ENCODE results near the gene PMP22. TPM values are rescaled to one million over a fixed set of nuclear protein-coding genes. Genes with fewer than 3 reads are reported as not detected.
A peak's percentile ranks its signal among the peaks of the same experiment; 100 is the strongest.

Gene PMP22
- total and polyA plus RNA-seq, 2 of the 13 experiments (the other 11 are each of a cell fraction or from before 2014, with no cell fraction given): 5.7 to 6.2 TPM

DNA sequence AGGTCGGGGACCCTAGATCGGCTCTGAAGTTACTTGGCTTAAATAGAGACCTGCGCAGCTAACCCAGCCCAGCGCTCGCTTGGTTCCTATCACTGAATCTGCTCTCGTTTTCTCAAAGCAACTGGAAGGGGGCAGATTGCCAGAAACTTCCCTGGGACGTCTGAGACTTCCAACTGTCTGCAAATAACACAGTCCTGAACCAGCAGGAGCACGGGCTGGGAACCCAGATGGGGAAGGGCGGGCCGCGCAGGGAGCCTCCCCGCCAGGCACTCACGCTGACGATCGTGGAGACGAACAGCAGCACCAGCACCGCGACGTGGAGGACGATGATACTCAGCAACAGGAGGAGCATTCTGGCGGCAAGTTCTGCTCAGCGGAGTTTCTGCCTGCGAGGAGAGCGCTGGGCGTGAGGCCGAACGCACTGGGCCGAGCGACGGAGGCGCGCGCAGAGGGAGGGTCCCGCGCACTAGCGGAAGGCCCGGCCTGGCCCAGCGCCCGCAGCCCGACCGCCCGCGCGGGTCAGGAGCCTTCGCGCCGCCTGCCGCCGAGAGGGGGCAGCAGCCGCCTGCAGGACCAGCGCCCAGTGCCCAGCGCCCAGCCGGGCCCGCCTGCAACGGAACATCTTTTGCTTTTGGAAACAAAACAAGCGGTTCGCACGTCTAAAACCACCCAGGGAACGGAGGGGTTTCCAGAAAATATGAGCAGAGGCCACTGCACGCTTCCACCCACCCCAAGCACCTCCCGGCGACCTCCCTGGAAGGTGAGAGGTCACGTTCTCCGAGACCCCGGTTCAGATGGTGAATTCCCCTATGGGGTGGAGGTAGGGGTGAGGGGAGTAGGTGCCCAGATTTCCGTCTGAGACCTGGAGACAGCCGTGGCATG, 4.5 kb downstream of the PMP22 start (continued):
- TF ChIP-seq FOXJ3 (CRISPR knock-in tag; IDR thresholded peaks at IDR 0.05; ENCODE audit: borderline replicate concordance) (no peak), ZNF777 (CRISPR knock-in tag; IDR thresholded peaks at IDR 0.05) (peak; percentile 82), HOXA5 (CRISPR knock-in tag; IDR thresholded peaks at IDR 0.05) (peak; percentile 43; the same call in 1 of the 2 replicates), NRL (CRISPR knock-in tag; IDR thresholded peaks at IDR 0.05; ENCODE audit: borderline replicate concordance) (no peak), ZSCAN31 (CRISPR knock-in tag; IDR thresholded peaks at IDR 0.05; ENCODE audit: low read depth) (no peak; the same call in none of the 2 replicates), ZNF17 (CRISPR knock-in tag; IDR thresholded peaks at IDR 0.05) (no peak), ZNF350 (CRISPR knock-in tag; IDR thresholded peaks at IDR 0.05; ENCODE audit: borderline replicate concordance, low read depth) (0 out of 2 replicates have a peak, but pooled peaks have one; percentile 13), RFX1 (IDR thresholded peaks at IDR 0.05) (no peak), ZNF616 (CRISPR knock-in tag; IDR thresholded peaks at IDR 0.05; ENCODE audit: low read depth) (no peak), ZNF10 (CRISPR knock-in tag; IDR thresholded peaks at IDR 0.05; ENCODE audit: borderline replicate concordance, low read depth) (no peak), PHF20 (CRISPR knock-in tag; IDR thresholded peaks at IDR 0.05) (peak; percentile 51; the same call in 1 of the 2 replicates)
- TF ChIP-seq, protein P1, sequence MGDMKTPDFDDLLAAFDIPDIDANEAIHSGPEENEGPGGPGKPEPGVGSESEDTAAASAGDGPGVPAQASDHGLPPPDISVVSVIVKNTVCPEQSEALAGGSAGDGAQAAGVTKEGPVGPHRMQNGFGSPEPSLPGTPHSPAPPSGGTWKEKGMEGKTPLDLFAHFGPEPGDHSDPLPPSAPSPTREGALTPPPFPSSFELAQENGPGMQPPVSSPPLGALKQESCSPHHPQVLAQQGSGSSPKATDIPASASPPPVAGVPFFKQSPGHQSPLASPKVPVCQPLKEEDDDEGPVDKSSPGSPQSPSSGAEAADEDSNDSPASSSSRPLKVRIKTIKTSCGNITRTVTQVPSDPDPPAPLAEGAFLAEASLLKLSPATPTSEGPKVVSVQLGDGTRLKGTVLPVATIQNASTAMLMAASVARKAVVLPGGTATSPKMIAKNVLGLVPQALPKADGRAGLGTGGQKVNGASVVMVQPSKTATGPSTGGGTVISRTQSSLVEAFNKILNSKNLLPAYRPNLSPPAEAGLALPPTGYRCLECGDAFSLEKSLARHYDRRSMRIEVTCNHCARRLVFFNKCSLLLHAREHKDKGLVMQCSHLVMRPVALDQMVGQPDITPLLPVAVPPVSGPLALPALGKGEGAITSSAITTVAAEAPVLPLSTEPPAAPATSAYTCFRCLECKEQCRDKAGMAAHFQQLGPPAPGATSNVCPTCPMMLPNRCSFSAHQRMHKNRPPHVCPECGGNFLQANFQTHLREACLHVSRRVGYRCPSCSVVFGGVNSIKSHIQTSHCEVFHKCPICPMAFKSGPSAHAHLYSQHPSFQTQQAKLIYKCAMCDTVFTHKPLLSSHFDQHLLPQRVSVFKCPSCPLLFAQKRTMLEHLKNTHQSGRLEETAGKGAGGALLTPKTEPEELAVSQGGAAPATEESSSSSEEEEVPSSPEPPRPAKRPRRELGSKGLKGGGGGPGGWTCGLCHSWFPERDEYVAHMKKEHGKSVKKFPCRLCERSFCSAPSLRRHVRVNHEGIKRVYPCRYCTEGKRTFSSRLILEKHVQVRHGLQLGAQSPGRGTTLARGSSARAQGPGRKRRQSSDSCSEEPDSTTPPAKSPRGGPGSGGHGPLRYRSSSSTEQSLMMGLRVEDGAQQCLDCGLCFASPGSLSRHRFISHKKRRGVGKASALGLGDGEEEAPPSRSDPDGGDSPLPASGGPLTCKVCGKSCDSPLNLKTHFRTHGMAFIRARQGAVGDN (CRISPR knock-in tag; IDR thresholded peaks at IDR 0.05): peak; percentile 88
- TF ChIP-seq, protein P2, sequence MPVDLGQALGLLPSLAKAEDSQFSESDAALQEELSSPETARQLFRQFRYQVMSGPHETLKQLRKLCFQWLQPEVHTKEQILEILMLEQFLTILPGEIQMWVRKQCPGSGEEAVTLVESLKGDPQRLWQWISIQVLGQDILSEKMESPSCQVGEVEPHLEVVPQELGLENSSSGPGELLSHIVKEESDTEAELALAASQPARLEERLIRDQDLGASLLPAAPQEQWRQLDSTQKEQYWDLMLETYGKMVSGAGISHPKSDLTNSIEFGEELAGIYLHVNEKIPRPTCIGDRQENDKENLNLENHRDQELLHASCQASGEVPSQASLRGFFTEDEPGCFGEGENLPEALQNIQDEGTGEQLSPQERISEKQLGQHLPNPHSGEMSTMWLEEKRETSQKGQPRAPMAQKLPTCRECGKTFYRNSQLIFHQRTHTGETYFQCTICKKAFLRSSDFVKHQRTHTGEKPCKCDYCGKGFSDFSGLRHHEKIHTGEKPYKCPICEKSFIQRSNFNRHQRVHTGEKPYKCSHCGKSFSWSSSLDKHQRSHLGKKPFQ (CRISPR knock-in tag; IDR thresholded peaks at IDR 0.05; ENCODE audit: insufficient replicate concordance): no peak
- TF ChIP-seq, protein P3, sequence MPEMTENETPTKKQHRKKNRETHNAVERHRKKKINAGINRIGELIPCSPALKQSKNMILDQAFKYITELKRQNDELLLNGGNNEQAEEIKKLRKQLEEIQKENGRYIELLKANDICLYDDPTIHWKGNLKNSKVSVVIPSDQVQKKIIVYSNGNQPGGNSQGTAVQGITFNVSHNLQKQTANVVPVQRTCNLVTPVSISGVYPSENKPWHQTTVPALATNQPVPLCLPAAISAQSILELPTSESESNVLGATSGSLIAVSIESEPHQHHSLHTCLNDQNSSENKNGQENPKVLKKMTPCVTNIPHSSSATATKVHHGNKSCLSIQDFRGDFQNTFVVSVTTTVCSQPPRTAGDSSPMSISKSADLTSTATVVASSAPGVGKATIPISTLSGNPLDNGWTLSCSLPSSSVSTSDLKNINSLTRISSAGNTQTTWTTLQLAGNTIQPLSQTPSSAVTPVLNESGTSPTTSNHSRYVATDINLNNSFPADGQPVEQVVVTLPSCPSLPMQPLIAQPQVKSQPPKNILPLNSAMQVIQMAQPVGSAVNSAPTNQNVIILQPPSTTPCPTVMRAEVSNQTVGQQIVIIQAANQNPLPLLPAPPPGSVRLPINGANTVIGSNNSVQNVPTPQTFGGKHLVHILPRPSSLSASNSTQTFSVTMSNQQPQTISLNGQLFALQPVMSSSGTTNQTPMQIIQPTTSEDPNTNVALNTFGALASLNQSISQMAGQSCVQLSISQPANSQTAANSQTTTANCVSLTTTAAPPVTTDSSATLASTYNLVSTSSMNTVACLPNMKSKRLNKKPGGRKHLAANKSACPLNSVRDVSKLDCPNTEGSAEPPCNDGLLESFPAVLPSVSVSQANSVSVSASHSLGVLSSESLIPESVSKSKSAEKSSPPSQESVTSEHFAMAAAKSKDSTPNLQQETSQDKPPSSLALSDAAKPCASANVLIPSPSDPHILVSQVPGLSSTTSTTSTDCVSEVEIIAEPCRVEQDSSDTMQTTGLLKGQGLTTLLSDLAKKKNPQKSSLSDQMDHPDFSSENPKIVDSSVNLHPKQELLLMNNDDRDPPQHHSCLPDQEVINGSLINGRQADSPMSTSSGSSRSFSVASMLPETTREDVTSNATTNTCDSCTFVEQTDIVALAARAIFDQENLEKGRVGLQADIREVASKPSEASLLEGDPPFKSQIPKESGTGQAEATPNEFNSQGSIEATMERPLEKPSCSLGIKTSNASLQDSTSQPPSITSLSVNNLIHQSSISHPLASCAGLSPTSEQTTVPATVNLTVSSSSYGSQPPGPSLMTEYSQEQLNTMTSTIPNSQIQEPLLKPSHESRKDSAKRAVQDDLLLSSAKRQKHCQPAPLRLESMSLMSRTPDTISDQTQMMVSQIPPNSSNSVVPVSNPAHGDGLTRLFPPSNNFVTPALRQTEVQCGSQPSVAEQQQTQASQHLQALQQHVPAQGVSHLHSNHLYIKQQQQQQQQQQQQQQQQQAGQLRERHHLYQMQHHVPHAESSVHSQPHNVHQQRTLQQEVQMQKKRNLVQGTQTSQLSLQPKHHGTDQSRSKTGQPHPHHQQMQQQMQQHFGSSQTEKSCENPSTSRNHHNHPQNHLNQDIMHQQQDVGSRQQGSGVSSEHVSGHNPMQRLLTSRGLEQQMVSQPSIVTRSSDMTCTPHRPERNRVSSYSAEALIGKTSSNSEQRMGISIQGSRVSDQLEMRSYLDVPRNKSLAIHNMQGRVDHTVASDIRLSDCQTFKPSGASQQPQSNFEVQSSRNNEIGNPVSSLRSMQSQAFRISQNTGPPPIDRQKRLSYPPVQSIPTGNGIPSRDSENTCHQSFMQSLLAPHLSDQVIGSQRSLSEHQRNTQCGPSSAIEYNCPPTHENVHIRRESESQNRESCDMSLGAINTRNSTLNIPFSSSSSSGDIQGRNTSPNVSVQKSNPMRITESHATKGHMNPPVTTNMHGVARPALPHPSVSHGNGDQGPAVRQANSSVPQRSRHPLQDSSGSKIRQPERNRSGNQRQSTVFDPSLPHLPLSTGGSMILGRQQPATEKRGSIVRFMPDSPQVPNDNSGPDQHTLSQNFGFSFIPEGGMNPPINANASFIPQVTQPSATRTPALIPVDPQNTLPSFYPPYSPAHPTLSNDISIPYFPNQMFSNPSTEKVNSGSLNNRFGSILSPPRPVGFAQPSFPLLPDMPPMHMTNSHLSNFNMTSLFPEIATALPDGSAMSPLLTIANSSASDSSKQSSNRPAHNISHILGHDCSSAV (CRISPR knock-in tag; IDR thresholded peaks at IDR 0.05; ENCODE audit: borderline replicate concordance): no peak

Data from HepG2 (cell line).